GM18505 (cell line): ENCODE measurements around the gene CAMTA1.

Source experiments
- ATAC-seq: cut with Tn5 transposase; IDR thresholded peaks from one replicate; pipeline ENCODE4 v1.9.1; 2021; ENCODE audit not compliant: unreplicated experiment
- POLR2A ChIP-seq: IDR thresholded peaks from 4 replicates; pipeline ENCODE4 v1.6.1; 2011; ENCODE audit warnings: borderline replicate concordance; ENCODE audit not compliant: insufficient read depth, insufficient read length; ENCODE audit errors: extremely low read depth

Gene CAMTA1

DNA sequence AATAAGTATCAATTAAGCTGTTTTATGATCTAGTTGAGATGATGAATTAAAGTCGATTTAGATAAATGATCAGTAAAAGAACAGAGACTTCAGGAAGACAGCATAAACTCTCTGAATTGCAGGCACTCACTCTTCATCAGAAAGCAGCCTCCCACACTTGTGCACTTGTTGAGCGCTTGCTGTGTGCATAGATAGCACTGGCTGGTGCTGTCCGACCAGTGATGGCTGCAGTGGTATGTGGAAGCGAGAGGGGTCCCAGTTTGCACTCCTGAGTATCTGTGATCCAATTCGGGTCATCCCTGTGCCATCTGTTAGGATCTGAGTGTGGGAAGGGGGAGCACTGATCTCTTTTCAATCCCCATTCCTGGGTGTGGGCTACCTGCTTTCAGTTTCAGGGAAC, 137.8 kb downstream of the CAMTA1 start:
- TF ChIP-seq POLR2A: no peak
- ATAC-seq: no peak

DNA sequence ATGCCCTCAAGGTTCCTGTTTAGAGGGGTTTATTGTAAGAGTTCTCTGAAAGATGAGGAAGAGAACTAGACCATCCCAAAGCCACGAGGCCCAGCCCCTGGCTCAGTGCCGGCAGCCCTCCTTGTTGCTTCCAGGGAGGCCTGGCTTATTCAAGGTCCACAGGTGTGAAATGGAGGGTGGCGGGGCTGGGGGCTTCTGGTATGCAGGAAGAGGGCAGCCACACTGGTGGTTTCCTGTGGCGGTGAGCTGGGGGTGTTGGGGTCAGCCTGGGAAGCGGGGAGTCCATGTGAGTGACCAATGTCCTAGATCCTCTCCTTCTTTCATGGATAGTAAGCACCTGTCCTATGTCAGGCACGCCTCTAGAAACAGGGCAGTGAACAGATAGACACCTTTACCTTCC, 138.2 kb downstream of the CAMTA1 start:
- no peak for TF ChIP-seq POLR2A
- ATAC-seq: no peak

DNA sequence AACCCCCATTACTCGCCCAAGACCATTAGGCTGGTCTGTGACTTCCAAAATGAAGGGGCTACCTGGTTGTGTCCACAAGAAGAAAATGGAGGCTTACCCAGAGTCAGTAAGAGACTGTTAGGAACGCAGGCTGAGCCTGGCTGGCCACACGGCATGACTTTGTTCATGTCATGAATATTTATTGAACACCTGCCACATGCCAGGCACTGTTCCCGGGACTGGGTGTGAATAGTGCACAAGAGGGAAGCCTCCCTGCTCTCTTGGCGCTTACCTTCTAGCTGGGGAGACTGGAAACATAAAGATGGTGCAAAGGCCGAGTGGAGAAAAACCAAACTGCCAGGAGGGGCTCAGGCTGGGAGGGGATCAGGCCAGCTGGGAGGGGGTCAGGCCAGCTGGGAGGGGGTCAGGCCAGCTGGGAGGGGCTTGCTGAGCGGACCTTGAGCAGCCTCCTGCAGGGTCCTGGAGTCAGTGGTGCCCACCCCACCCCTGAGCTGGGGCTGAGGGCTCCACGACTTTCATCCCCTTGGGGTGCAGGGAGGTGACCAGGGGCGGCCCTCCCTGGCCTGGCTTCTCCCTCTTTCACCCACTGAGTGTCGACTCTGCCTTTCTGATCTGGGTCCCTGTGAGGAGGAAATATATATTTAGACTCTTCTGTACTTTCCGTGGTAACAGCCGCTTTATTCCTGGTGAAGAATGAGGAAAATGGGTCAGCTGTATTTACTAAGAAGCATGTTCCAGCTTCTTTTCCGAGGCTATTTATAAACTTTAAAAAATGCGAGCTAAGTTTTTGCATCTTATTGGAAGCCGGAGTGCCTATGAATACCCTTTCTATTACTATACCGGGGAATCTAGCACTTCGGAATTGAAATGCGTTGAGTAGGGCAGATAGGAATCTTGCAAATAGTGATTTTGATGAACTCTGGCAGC, 139.0 kb downstream of the CAMTA1 start:
- no peak for ATAC-seq
- no peak for TF ChIP-seq POLR2A

DNA sequence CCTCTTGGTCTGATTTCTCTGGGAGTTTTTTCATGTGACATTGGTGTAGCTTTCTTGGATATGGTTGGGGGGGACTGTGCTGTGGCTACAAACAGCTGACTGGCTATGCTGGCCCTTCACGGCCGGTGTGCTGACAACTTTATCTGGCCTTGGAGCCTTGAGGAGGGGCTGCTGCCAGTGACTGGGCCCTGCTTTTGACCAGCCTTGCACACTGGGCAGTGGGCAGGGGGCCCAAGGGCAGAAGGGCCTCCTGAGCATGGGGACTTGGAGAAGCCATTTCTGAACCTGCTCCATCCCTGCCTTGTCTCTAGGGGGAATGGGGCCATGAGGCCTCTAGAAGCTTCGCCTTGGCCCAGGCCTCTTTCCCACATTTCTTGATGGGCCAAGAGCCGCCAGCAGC, 139.6 kb downstream of the CAMTA1 start:
- TF ChIP-seq POLR2A: no peak
- no peak for ATAC-seq

DNA sequence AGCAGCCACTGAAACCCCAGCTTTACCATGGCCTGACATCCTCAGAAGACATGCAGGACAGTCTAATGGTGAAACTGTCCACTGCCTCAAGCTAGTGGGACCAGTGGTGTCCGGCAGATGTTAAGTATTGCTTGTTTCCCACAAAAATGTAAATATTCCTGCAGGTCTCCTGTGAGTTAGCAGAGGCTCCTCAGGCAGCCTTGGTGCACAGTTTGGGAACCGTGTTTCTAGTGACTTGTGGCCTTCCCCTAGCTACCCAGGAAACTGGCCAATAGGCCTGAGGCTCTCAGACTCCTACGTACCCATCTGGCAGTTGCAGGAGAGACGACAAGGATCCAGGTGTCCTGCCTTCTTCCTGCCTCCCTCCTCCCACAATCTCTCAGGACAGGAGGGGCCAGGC, 142.4 kb downstream of the CAMTA1 start:
- no peak for ATAC-seq
- TF ChIP-seq POLR2A: no peak

DNA sequence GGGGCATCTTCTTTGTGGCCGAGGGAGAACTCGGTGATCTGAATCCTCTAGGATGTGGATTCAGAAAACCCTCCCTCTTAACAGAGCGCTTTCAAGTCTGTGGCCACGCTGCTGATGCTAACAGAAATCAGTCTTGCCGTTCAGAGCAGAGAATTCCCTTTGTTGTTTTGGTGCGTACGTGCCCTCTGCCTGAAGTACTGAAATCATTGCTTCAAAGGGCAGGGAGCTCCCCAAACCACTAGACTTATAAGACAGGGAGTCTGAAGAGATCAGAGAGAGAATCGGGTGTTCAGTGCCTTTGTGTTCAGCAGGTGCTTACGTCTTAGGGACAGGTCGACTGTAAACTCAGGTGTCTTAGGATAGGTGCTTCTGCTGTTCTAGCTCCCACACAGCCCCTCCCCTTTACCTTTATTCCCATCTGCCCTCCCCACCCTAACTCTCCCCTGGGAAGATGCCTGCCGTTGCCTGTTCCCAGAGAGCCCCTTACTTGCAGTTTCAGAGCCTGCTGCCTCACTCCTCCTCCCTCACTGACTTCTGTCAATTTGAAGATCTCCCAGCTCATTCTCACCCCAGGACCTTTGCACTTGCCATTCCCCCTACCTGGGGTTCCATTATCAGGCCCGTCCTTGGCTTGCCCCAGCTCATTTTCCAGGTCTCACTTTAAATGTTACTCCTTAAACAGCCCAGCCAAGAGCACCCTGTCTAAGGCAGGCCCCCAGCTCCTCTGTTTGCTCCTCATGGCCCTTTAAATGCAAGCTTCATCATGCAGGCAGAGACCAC, 143.0 kb downstream of the CAMTA1 start:
- no peak for TF ChIP-seq POLR2A

DNA sequence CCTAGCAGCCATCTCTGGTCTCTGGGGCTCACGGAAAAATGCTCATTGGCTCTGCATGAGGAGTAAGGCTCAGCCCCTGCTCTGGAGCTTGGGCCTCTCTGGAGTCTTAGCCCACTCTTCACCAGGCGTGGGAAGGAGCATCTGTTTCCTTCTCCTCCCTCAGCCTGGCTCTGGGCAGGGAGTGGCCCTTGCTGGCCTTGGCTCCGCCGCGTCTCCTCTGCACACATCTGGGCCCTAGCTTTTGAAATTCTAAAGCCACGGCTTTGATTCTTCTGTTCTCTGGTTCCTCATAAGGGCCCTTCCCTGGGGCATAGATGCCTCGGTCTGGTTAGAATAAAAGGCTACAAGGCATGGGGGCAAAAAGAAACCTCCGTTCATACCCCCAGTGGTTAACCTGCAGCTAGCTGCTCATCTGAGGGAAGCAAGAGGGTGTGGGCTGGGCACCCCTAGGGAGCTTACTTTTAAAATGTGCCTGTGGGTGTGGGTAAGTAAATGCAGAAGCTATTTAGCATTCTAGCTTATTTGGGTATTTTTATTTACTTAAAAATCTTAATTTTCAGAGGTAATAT, 145.6 kb downstream of the CAMTA1 start:
- no peak for ATAC-seq
- TF ChIP-seq POLR2A: no peak

More for the DNA sequence above, 143.0 kb downstream of the CAMTA1 start:
- no peak for ATAC-seq

DNA sequence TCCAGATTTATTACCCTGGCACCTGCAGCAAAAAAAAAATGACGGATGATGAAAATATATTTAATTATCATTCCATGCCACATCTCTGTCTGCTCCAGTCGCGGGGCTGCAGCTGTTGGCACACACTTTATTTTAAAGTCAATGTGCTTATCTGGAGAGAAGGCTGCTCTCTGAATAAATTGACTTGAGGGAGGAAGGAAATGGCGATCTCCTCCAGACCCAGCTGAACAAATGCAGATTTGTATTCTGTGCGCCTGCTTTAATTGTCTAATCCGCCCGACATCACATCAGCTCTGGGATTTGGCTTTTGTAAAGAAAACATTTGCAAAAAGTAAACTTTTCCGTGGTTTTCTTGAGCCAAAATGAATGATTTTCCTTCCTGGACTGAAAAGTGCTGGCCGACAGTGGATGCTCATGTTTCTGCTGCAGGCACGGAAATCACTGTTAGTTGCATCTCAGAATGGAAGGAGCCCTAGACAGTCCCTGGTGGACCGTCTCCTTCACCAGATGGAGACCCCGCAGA, 150.2 kb downstream of the CAMTA1 start:
- no peak for ATAC-seq
- no peak for TF ChIP-seq POLR2A

DNA sequence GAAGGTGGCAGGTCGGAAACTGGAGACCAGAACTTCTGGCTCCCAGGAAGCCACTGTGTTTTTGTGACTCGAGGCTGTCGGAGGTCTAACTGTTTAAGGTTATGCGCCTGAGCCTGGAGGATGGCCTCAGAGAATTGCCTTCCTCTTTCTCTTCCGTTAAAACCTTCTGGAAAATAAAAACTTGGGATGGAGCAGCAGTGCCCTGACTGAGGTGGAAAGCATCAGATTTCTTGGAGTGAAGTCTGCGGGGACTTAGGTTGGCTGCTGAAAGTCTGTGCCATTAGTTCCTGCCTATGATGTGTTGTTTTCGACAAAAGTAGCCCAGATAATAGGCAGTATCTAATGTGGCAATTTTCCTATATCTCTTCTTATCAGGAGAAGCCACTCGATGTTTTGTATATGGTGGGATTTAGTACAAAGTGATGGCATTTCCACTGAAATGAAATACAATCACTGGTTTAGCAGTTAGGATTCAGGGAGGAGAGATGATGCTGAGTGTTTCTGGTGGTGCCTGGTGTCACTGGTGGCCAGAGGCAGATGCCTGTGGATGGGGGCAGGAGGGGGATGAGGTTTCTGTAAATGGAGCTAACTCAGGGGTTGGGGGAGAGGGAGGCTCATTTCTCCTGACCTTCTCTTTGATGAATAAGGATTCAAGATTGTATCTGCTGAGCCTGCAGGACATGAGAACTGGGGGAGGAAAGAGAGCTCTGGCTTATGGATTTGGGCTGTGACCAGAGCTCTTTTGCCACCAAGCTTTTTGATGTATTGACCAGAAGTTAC, 150.8 kb downstream of the CAMTA1 start:
- no peak for TF ChIP-seq POLR2A

DNA sequence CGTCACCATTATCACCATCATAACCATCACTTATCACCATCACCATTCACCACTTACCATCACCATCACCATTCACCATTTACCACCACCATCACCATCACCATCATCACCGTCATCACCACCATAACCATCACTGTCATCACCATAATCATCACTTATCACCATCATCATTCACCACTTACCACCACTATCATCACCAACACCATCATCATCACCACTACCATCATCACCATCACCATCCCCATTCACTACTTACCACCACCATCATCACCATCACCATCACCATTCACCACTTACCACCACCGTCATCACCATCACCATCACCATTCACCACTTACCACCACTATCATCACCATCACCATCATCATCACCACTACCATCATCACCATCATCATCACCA, 151.8 kb downstream of the CAMTA1 start:
- no peak for TF ChIP-seq POLR2A
- no peak for ATAC-seq

More for the DNA sequence above, 150.8 kb downstream of the CAMTA1 start:
- ATAC-seq: no peak

DNA sequence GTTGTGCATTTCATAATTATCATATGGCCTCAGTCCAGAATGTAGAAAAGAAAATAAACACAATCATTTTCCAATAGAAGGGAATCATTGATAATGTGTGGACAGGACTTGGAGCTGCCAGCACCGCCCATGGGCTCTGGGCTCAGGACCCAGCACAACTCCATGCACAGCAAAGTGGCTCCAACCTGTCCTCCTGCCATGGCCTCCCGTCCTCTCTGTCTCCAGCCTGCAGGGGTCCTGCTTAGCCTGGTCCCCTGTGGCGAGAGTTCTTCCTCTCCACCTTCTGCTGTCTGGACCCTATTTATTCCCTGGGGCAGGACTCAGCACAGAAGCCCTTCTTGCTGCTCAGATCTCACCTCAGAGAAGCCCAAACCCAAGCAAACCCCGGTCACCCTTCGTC, 154.1 kb downstream of the CAMTA1 start:
- ATAC-seq: no peak
- TF ChIP-seq POLR2A: no peak

DNA sequence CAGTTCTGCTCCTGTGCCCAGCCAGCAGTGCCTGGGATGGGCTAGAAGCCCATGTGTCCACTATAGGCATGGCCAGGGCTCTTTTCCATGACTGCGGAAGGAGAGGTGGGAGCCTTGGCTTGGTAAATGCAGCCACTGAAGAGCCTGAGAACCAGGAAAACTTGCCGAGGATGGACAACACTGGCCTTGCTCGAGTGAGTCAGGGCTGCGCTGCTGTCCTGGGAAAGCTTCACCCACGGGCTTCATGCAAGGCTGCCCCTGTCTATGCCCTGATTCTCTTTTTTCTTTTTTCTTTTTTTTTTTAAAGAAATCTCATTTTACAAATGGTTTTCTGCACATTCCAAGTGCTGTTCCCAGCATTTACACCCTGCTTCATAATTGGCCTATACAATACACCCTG, 156.5 kb downstream of the CAMTA1 start:
- TF ChIP-seq POLR2A: no peak
- ATAC-seq: no peak

DNA sequence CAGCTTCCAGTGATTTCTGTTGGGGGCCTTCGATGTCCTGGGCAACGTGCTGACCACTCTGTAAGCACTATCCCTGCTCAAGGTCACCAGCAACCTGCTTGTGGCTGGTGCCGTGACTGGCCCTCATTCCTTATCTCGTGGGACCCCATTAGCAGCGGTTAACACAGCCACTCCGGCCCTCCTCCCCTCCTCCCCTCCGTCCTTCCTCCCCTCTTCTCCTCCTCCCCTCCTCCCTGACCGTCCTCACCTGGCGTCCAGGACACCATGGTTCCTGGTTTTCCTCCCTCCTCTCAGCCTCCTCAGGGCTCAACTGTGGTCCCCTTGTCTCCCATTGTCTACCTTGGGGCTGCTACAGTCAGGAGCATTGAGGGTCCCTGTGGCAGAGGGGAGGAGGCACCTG, 157.7 kb downstream of the CAMTA1 start:
- ATAC-seq: no peak
- no peak for TF ChIP-seq POLR2A
